ENCODE measurements around the gene ADGRV1.

The ADGRV1 gene

DNA sequence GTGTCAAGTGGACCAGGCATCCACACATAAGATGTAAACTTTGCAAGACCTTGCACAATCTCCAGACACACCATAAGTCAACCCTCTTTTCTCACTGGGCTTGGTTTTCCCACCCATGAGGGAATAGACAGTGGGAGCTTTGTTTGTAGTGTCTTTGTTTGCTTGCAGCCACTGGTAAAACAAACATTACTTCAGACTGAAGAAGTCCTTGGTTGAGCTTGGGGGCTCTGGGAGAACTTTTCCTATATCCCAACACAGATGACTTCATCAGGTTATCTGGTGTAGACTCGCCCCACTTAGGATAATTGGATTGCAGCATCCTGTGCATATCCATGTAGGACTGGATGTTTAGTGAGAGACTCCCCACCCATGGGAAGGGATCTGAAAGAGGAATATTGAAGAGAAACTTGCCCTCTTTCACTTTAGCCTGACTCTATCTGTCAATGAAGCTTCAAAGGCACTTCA lies 11.5 kb upstream of the ADGRV1 start (continued):
- TF ChIP-seq, protein P1, sequence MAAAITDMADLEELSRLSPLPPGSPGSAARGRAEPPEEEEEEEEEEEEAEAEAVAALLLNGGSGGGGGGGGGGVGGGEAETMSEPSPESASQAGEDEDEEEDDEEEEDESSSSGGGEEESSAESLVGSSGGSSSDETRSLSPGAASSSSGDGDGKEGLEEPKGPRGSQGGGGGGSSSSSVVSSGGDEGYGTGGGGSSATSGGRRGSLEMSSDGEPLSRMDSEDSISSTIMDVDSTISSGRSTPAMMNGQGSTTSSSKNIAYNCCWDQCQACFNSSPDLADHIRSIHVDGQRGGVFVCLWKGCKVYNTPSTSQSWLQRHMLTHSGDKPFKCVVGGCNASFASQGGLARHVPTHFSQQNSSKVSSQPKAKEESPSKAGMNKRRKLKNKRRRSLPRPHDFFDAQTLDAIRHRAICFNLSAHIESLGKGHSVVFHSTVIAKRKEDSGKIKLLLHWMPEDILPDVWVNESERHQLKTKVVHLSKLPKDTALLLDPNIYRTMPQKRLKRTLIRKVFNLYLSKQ (tag by site-specific recombination; IDR thresholded peaks at IDR 0.05; ENCODE audit: borderline replicate concordance), result no peak
- TF ChIP-seq GLI2 (tag by site-specific recombination; IDR thresholded peaks at IDR 0.05; ENCODE audit: borderline replicate concordance, low read depth) (peak; percentile 73; the same call in 1 of the 2 replicates), KLF9 (tag by site-specific recombination; IDR thresholded peaks at IDR 0.05; ENCODE audit: low read depth) (0 out of 2 replicates have a peak, but pooled peaks have one; percentile 6), ZNF214 (tag by site-specific recombination; IDR thresholded peaks at IDR 0.05; ENCODE audit: borderline replicate concordance) (no peak), ZNF843 (tag by site-specific recombination; IDR thresholded peaks at IDR 0.05) (peak; percentile 93), ZBTB44 (tag by site-specific recombination; IDR thresholded peaks at IDR 0.05) (peak; percentile 94), ZSCAN4 (tag by site-specific recombination; IDR thresholded peaks at IDR 0.05) (no peak), ZNF707 (tag by site-specific recombination; IDR thresholded peaks at IDR 0.05) (no peak), KLF8 (tag by site-specific recombination; IDR thresholded peaks at IDR 0.05) (peak; percentile 84), ZNF132 (tag by site-specific recombination; IDR thresholded peaks at IDR 0.05; ENCODE audit: borderline replicate concordance) (no peak), ZNF830 (tag by site-specific recombination; IDR thresholded peaks at IDR 0.05; ENCODE audit: low read depth) (no peak), ZSCAN30 (tag by site-specific recombination; IDR thresholded peaks at IDR 0.05) (peak; percentile 99), ZNF133 (tag by site-specific recombination; IDR thresholded peaks at IDR 0.05) (no peak), ZIC2 (tag by site-specific recombination; IDR thresholded peaks at IDR 0.05) (peak; percentile 40; the same call in 1 of the 2 replicates), ZNF610 (tag by site-specific recombination; IDR thresholded peaks at IDR 0.05; ENCODE audit: borderline replicate concordance) (no peak; the same call in 1 of the 2 replicates), WT1 (tag by site-specific recombination; IDR thresholded peaks at IDR 0.05) (peak; percentile 96), ZNF426 (tag by site-specific recombination; IDR thresholded peaks at IDR 0.05) (no peak), ZNF548 (tag by site-specific recombination; IDR thresholded peaks at IDR 0.05) (no peak), ZNF792 (tag by site-specific recombination; IDR thresholded peaks at IDR 0.05) (no peak), ZNF148 (tag by site-specific recombination; IDR thresholded peaks at IDR 0.05; ENCODE audit: borderline replicate concordance) (no peak), ZNF660 (tag by site-specific recombination; IDR thresholded peaks at IDR 0.05) (peak; percentile 67; the same call in 1 of the 2 replicates), YY2 (tag by site-specific recombination; IDR thresholded peaks at IDR 0.05) (no peak), SP3 (tag by site-specific recombination; IDR thresholded peaks at IDR 0.05) (no peak), ZBTB17 (tag by site-specific recombination; IDR thresholded peaks at IDR 0.05) (peak; percentile 95), ZNF544 (tag by site-specific recombination; IDR thresholded peaks at IDR 0.05) (no peak), ZFP69B (tag by site-specific recombination; IDR thresholded peaks at IDR 0.05) (0 out of 2 replicates have a peak, but pooled peaks have one; percentile 43)
- TF ChIP-seq, protein P2, sequence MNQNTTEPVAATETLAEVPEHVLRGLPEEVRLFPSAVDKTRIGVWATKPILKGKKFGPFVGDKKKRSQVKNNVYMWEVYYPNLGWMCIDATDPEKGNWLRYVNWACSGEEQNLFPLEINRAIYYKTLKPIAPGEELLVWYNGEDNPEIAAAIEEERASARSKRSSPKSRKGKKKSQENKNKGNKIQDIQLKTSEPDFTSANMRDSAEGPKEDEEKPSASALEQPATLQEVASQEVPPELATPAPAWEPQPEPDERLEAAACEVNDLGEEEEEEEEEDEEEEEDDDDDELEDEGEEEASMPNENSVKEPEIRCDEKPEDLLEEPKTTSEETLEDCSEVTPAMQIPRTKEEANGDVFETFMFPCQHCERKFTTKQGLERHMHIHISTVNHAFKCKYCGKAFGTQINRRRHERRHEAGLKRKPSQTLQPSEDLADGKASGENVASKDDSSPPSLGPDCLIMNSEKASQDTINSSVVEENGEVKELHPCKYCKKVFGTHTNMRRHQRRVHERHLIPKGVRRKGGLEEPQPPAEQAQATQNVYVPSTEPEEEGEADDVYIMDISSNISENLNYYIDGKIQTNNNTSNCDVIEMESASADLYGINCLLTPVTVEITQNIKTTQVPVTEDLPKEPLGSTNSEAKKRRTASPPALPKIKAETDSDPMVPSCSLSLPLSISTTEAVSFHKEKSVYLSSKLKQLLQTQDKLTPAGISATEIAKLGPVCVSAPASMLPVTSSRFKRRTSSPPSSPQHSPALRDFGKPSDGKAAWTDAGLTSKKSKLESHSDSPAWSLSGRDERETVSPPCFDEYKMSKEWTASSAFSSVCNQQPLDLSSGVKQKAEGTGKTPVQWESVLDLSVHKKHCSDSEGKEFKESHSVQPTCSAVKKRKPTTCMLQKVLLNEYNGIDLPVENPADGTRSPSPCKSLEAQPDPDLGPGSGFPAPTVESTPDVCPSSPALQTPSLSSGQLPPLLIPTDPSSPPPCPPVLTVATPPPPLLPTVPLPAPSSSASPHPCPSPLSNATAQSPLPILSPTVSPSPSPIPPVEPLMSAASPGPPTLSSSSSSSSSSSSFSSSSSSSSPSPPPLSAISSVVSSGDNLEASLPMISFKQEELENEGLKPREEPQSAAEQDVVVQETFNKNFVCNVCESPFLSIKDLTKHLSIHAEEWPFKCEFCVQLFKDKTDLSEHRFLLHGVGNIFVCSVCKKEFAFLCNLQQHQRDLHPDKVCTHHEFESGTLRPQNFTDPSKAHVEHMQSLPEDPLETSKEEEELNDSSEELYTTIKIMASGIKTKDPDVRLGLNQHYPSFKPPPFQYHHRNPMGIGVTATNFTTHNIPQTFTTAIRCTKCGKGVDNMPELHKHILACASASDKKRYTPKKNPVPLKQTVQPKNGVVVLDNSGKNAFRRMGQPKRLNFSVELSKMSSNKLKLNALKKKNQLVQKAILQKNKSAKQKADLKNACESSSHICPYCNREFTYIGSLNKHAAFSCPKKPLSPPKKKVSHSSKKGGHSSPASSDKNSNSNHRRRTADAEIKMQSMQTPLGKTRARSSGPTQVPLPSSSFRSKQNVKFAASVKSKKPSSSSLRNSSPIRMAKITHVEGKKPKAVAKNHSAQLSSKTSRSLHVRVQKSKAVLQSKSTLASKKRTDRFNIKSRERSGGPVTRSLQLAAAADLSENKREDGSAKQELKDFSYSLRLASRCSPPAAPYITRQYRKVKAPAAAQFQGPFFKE (tag by site-specific recombination; IDR thresholded peaks at IDR 0.05; ENCODE audit: borderline replicate concordance), result no peak
- TF ChIP-seq, protein P3, sequence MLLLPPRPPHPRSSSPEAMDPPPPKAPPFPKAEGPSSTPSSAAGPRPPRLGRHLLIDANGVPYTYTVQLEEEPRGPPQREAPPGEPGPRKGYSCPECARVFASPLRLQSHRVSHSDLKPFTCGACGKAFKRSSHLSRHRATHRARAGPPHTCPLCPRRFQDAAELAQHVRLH (tag by site-specific recombination; IDR thresholded peaks at IDR 0.05), result 0 out of 2 replicates have a peak, but pooled peaks have one; percentile 73
